H9 (cell line): Measurements from ENCODE around the gene TTC13. TPM values are rescaled to one million over a fixed set of nuclear protein-coding genes. Genes with fewer than 3 reads are reported as not detected.

Experiments
- DNase-seq: peaks from one replicate; pipeline ENCODE4 v3.0.0-alpha.2; 2017
- H2AFZ ChIP-seq: one replicate; pipeline ENCODE4 v1.6.1; 2013; ENCODE audit warnings: mild to moderate bottlenecking, low read length, control low read depth, moderate library complexity
- H2AK5ac ChIP-seq: 2 replicates; pipeline ENCODE4 v1.6.1; 2013; ENCODE audit warnings: low read length, control low read depth, mixed read lengths; ENCODE audit not compliant: insufficient read length
- H2BK120ac ChIP-seq: one replicate; pipeline ENCODE4 v1.6.1; 2013; ENCODE audit warnings: low read depth, mild to moderate bottlenecking, low read length, control low read depth, inconsistent platforms; ENCODE audit not compliant: poor library complexity, severe bottlenecking
- H2BK12ac ChIP-seq: 2 replicates; pipeline ENCODE4 v1.6.1; 2013; ENCODE audit warnings: low read length, control low read depth, mixed read lengths, low read depth; ENCODE audit not compliant: insufficient read length
- H2BK15ac ChIP-seq: 2 replicates; pipeline ENCODE4 v1.6.1; 2013; ENCODE audit warnings: low read depth, low read length, control low read depth
- H2BK20ac ChIP-seq: one replicate; pipeline ENCODE4 v1.6.1; 2013; ENCODE audit warnings: low read depth, mild to moderate bottlenecking, low read length, control low read depth, inconsistent platforms; ENCODE audit not compliant: poor library complexity, severe bottlenecking
- H2BK5ac ChIP-seq: 2 replicates; pipeline ENCODE4 v1.6.1; 2013; ENCODE audit warnings: low read length, control low read depth, mixed read lengths; ENCODE audit not compliant: insufficient read length
- H3K14ac ChIP-seq: 2 replicates; pipeline ENCODE4 v1.6.1; 2013; ENCODE audit warnings: low read length, control low read depth; ENCODE audit not compliant: insufficient read depth
- H3K18ac ChIP-seq: 2 replicates; pipeline ENCODE4 v1.6.1; 2013; ENCODE audit warnings: low read depth, mild to moderate bottlenecking, mixed read lengths, low read length, control low read depth; ENCODE audit not compliant: insufficient read length
- H3K23ac ChIP-seq: 2 replicates; pipeline ENCODE4 v1.6.1; 2013; ENCODE audit warnings: low read length, control low read depth, mixed read lengths, low read depth; ENCODE audit not compliant: insufficient read length
- H3K23me2 ChIP-seq: 2 replicates; pipeline ENCODE4 v1.6.1; 2013; ENCODE audit warnings: low read depth, mild to moderate bottlenecking, mixed read lengths, low read length, control low read depth; ENCODE audit not compliant: insufficient read length, poor library complexity, severe bottlenecking
- H3K27ac ChIP-seq: 2 replicates; pipeline ENCODE4 v1.5.1; 2013; ENCODE audit warnings: low read length, control low read depth, mixed read lengths, low read depth; ENCODE audit not compliant: insufficient read length
- H3K27me3 ChIP-seq: 2 replicates; pipeline ENCODE4 v1.6.1; 2013; ENCODE audit warnings: low read length, control low read depth, inconsistent platforms; ENCODE audit not compliant: insufficient read depth
- H3K4ac ChIP-seq: 2 replicates; pipeline ENCODE4 v1.6.1; 2013; ENCODE audit warnings: low read depth, mild to moderate bottlenecking, control low read depth, inconsistent platforms, low read length, moderate library complexity
- H3K4me1 ChIP-seq: 2 replicates; pipeline ENCODE4 v1.6.1; 2013; ENCODE audit warnings: low read length, control low read depth, inconsistent platforms; ENCODE audit not compliant: insufficient read depth
- H3K4me2 ChIP-seq: 2 replicates; pipeline ENCODE4 v1.6.1; 2013; ENCODE audit warnings: low read length, control low read depth, mixed read lengths; ENCODE audit not compliant: insufficient read length, insufficient read depth
- H3K56ac ChIP-seq: 2 replicates; pipeline ENCODE4 v1.6.1; 2013; ENCODE audit warnings: low read depth, mild to moderate bottlenecking, mixed read lengths, low read length, control low read depth; ENCODE audit not compliant: insufficient read length
- H3K79me1 ChIP-seq: 2 replicates; pipeline ENCODE4 v1.6.1; 2013; ENCODE audit warnings: low read depth, mild to moderate bottlenecking, moderate library complexity, low read length, control low read depth, inconsistent platforms; ENCODE audit not compliant: insufficient read depth, poor library complexity, severe bottlenecking
- H3K79me2 ChIP-seq: 2 replicates; pipeline ENCODE4 v1.6.1; 2013; ENCODE audit warnings: low read length, control low read depth, inconsistent platforms; ENCODE audit not compliant: insufficient read depth
- H3K9ac ChIP-seq: 2 replicates; pipeline ENCODE4 v1.6.1; 2013; ENCODE audit warnings: low read length, control low read depth, mixed read lengths; ENCODE audit not compliant: insufficient read length; ENCODE audit errors: extremely low read depth
- H3K9me3 ChIP-seq: one replicate; pipeline ENCODE4 v1.6.1; 2013; ENCODE audit warnings: low read depth, low read length, inconsistent platforms; ENCODE audit not compliant: control insufficient read depth
- H3T11ph ChIP-seq: one replicate; pipeline ENCODE4 v1.6.1; 2013; ENCODE audit warnings: mild to moderate bottlenecking, low read length, control low read depth, inconsistent platforms
- H4K20me1 ChIP-seq: one replicate; pipeline ENCODE4 v1.6.1; 2013; ENCODE audit not compliant: control insufficient read depth, insufficient read length, insufficient read depth
- H4K5ac ChIP-seq: 2 replicates; pipeline ENCODE4 v1.6.1; 2013; ENCODE audit warnings: low read depth, mild to moderate bottlenecking, mixed read lengths, low read length, control low read depth; ENCODE audit not compliant: insufficient read length
- H4K8ac ChIP-seq: replicated peaks from 2 replicates; pipeline ENCODE4 v1.6.1; 2013; ENCODE audit warnings: low read length, control low read depth, mixed read lengths, low read depth; ENCODE audit not compliant: insufficient read length
- H4K91ac ChIP-seq: 2 replicates; pipeline ENCODE4 v1.6.1; 2013; ENCODE audit warnings: low read depth, mild to moderate bottlenecking, moderate library complexity, mixed read lengths, low read length, control low read depth; ENCODE audit not compliant: insufficient read length
- H3K27ac Mint-ChIP-seq, 3 experiments: 2 replicates in 2 of 3; 3 replicates in 1 of 3; pipeline ENCODE4 v1.8.0; 2020 to 2021; ENCODE audit warnings: mixed read lengths in 3 of 3, mild to moderate bottlenecking in 1 of 3, moderate library complexity in 1 of 3
- H3K27me3 Mint-ChIP-seq: 2 replicates; pipeline ENCODE4 v1.8.0; 2021; ENCODE audit warnings: low read depth, mild to moderate bottlenecking, moderate library complexity, mixed read lengths
- H3K36me3 Mint-ChIP-seq, 3 experiments: 2 replicates in 2 of 3; 3 replicates in 1 of 3; pipeline ENCODE4 v1.8.0; 2020 to 2021; ENCODE audit warnings: low read depth in 3 of 3, mixed read lengths in 3 of 3; ENCODE audit not compliant: insufficient read depth in 1 of 3
- H3K4me1 Mint-ChIP-seq, 2 experiments: 2 replicates each; pipeline ENCODE4 v1.8.0; 2020; ENCODE audit warnings: mixed read lengths in 2 of 2
- H3K4me3 Mint-ChIP-seq, 2 experiments: 2 replicates in 1 of 2; 3 replicates in 1 of 2; pipeline ENCODE4 v1.8.0; 2020 to 2021; ENCODE audit warnings: mild to moderate bottlenecking in 2 of 2, mixed read lengths in 2 of 2, moderate library complexity in 1 of 2
- H3K9me3 Mint-ChIP-seq, 2 experiments: 2 replicates in 1 of 2; 3 replicates in 1 of 2; pipeline ENCODE4 v1.8.0; 2020; ENCODE audit warnings: mild to moderate bottlenecking in 2 of 2, mixed read lengths in 2 of 2, moderate library complexity in 1 of 2
- WGBS: extraction: QIAGEN DNeasy Blood & Tissue Kit; methylation state at CpG from one replicate; pipeline ENCODE4 v1.1.7; 2013; ENCODE audit warnings: missing lambda C conversion rate, low lambda C conversion rate, mixed read lengths; ENCODE audit not compliant: insufficient read length; ENCODE audit errors: extremely low coverage; 5-methylcytosine and 5-hydroxymethylcytosine counted together
- total RNA-seq: library from RNA; stranded (reverse); gene quantifications from 2 replicates; pipeline ENCODE4 v1.2.1, GENCODE V29; 2021
- TF ChIP-seq, protein P1 (sequence below): fragments of 200-600 bp; sonication (generic); conservative IDR thresholded peaks from 3 replicates; pipeline ENCODE4 v1.8.0; 2021; ENCODE audit warnings: antibody characterized with exemption, mild to moderate bottlenecking

TTC13 gene
- total RNA-seq, 1 experiment from 2014 or later: 7.6 TPM

DNA sequence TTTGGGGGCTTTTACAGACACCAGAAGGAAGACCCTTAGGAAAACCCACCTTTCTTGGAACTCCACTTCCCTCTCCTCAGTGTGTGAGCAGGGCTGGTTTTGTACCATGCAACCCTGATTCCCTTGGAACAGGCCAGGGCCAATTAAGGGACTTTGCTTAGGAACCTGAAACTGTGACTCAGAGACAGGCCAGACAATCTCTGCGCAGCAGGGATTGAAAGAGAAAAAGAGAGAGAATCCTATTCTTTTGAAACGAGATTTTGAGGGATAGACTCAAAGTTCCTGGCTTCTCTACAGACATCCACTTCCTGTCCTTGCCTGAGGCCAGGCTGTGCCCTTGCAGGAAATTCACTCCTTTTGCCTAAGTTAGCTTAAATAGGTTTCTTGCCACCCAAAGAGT lies 87.2 kb downstream of the TTC13 start:
- H3K27me3 Mint-ChIP-seq: peaks cover 49% of the 10 kb centered on the region
- H3K27ac ChIP-seq: no peak overlapping the region
- no peak overlapping the region for H3K56ac ChIP-seq
- no peak overlapping the region for H3K9ac ChIP-seq
- H3K4me1 ChIP-seq: no peaks in the 10 kb centered on the region
- H3K27ac Mint-ChIP-seq: no peak overlapping the region; a peak in 1 of 7 replicates
- H3K4ac ChIP-seq: no peak overlapping the region
- no peak overlapping the region for H3K23ac ChIP-seq
- no peak for DNase-seq
- H3T11ph ChIP-seq: no peak overlapping the region
- no peaks in the 10 kb centered on the region for H3K36me3 Mint-ChIP-seq
- H3K79me1 ChIP-seq: no peaks in the 10 kb centered on the region
- H3K4me2 ChIP-seq: no peak overlapping the region
- H4K5ac ChIP-seq: no peak overlapping the region
- H3K4me1 Mint-ChIP-seq: peaks cover 3 to 16% of the 10 kb centered on the region in 2 experiments; a peak in 2 of 4 replicates
- H4K8ac ChIP-seq: no peak overlapping the region
- H2BK15ac ChIP-seq: no peak overlapping the region
- no peaks in the 10 kb centered on the region for H3K79me2 ChIP-seq
- no peaks in the 10 kb centered on the region for H3K9me3 Mint-ChIP-seq
- no peak overlapping the region for H4K91ac ChIP-seq
- no peak overlapping the region for H2BK20ac ChIP-seq
- no peaks in the 10 kb centered on the region for H3K9me3 ChIP-seq
- H3K27me3 ChIP-seq: no peaks in the 10 kb centered on the region
- no peak overlapping the region for H2AFZ ChIP-seq
- no peaks in the 10 kb centered on the region for H3K23me2 ChIP-seq
- no peak overlapping the region for H2BK12ac ChIP-seq
- no peak overlapping the region for H2BK5ac ChIP-seq
- no peak overlapping the region for H3K4me3 Mint-ChIP-seq
- no CpG with 5 or more reads among the region's 2 CpGs for WGBS
- no peak overlapping the region for H3K18ac ChIP-seq
- H2AK5ac ChIP-seq: no peak overlapping the region
- TF ChIP-seq, protein P1, sequence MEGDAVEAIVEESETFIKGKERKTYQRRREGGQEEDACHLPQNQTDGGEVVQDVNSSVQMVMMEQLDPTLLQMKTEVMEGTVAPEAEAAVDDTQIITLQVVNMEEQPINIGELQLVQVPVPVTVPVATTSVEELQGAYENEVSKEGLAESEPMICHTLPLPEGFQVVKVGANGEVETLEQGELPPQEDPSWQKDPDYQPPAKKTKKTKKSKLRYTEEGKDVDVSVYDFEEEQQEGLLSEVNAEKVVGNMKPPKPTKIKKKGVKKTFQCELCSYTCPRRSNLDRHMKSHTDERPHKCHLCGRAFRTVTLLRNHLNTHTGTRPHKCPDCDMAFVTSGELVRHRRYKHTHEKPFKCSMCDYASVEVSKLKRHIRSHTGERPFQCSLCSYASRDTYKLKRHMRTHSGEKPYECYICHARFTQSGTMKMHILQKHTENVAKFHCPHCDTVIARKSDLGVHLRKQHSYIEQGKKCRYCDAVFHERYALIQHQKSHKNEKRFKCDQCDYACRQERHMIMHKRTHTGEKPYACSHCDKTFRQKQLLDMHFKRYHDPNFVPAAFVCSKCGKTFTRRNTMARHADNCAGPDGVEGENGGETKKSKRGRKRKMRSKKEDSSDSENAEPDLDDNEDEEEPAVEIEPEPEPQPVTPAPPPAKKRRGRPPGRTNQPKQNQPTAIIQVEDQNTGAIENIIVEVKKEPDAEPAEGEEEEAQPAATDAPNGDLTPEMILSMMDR: no peak
- no peak overlapping the region for H3K14ac ChIP-seq
- no peaks in the 10 kb centered on the region for H4K20me1 ChIP-seq
- no peak overlapping the region for H2BK120ac ChIP-seq
